H1 (cell line): ENCODE results near the gene FAM204A. TPM values are rescaled to one million over a fixed set of nuclear protein-coding genes. Genes with fewer than 3 reads are reported as not detected.

Experiments
- CTCF ChIA-PET: fragments of 300-600 bp; sonication (Branson Sonifier 250); formaldehyde crosslinking; loops from one replicate; lab custom pipeline; 2021; ENCODE audit not compliant: partially characterized antibody; lab: Charles Lee
- POLR2A ChIA-PET: fragments of 300-600 bp; sonication (Branson Sonifier 250); formaldehyde crosslinking; loops from one replicate; lab custom pipeline; 2021; ENCODE audit warnings: inconsistent platforms; ENCODE audit not compliant: partially characterized antibody; lab: Charles Lee
- DNase-seq, 2 experiments: peaks; one replicate each; pipeline versions ENCODE4 v3.0.0 to v3.0.0-alpha.2; 2010 to 2022; ENCODE audit warnings: low spot score in 2 of 2, low read depth in 1 of 2, mixed read lengths in 1 of 2
- FAIRE-seq: peaks from 2 replicates; lab custom pipeline; 2011; peaks lifted over from hg19 to GRCh38; lab: Jason Lieb, UNC
- H2AFZ ChIP-seq: 2 replicates; pipeline ENCODE4 v1.8.1; 2012; ENCODE audit warnings: low read length, inconsistent platforms
- H2AK5ac ChIP-seq: 2 replicates; pipeline ENCODE4 v1.6.1; 2013; ENCODE audit warnings: low read depth, low read length
- H2BK120ac ChIP-seq: replicated peaks from 2 replicates; pipeline ENCODE3; 2013; ENCODE audit warnings: low read depth, low read length, inconsistent platforms
- H2BK12ac ChIP-seq: 2 replicates; pipeline ENCODE4 v1.6.1; 2013; ENCODE audit warnings: low read depth, low read length
- H2BK15ac ChIP-seq: 2 replicates; pipeline ENCODE4 v1.6.1; 2013; ENCODE audit warnings: low read length
- H2BK20ac ChIP-seq: 2 replicates; pipeline ENCODE4 v1.6.1; 2013; ENCODE audit warnings: low read length
- H2BK5ac ChIP-seq: 2 replicates; pipeline ENCODE4 v1.6.1; 2013; ENCODE audit warnings: low read depth, low read length
- H3K14ac ChIP-seq: 2 replicates; pipeline ENCODE4 v1.6.1; 2013; ENCODE audit warnings: inconsistent platforms; ENCODE audit not compliant: insufficient read length
- H3K18ac ChIP-seq: 2 replicates; pipeline ENCODE4 v1.6.1; 2013; ENCODE audit warnings: low read length; ENCODE audit errors: extremely low read depth
- H3K23ac ChIP-seq: 2 replicates; pipeline ENCODE4 v1.6.1; 2013; ENCODE audit warnings: inconsistent platforms; ENCODE audit not compliant: insufficient read length
- H3K23me2 ChIP-seq: 2 replicates; pipeline ENCODE4 v1.6.1; 2013; ENCODE audit warnings: low read depth, low read length
- H3K27ac ChIP-seq: 2 replicates; pipeline ENCODE4 v1.6.1; 2011; ENCODE audit warnings: low read depth, low read length, inconsistent platforms
- H3K27me3 ChIP-seq, 4 experiments: replicated peaks in 1 of 4; 1 replicate in 1 of 4; 2 replicates in 3 of 4; pipeline versions ENCODE4 v1.6.1 to v1.8.1; 2011 to 2013; ENCODE audit warnings: low read length in 3 of 4, mild to moderate bottlenecking in 3 of 4, inconsistent platforms in 2 of 4, mixed read lengths in 2 of 4, moderate library complexity in 1 of 4; ENCODE audit not compliant: control insufficient read depth in 3 of 4, insufficient read depth in 3 of 4; ENCODE audit errors: extremely low read depth in 1 of 4
- H3K36me3 ChIP-seq, 4 experiments: 2 replicates each; pipeline versions ENCODE4 v1.6.1 to v1.8.1; 2011 to 2013; ENCODE audit warnings: mild to moderate bottlenecking in 4 of 4, low read length in 3 of 4, moderate library complexity in 2 of 4, control low read depth in 1 of 4, inconsistent platforms in 1 of 4; ENCODE audit not compliant: insufficient read depth in 4 of 4, control insufficient read depth in 2 of 4
- H3K4ac ChIP-seq: replicated peaks from 2 replicates; pipeline ENCODE3; 2013; ENCODE audit warnings: low read length, low read depth, mixed read lengths, inconsistent platforms; ENCODE audit not compliant: insufficient read length
- H3K4me1 ChIP-seq, 4 experiments: replicated peaks in 1 of 4; 1 replicate in 1 of 4; 2 replicates in 3 of 4; pipeline versions ENCODE4 v1.6.1 to v1.8.1; 2011 to 2013; ENCODE audit warnings: low read length in 3 of 4, inconsistent platforms in 2 of 4, mixed read lengths in 1 of 4; ENCODE audit not compliant: insufficient read depth in 4 of 4, control insufficient read depth in 3 of 4
- H3K4me2 ChIP-seq, 2 experiments: 2 replicates each; pipeline versions ENCODE4 v1.6.1 to v1.8.1; 2011 to 2013; ENCODE audit warnings: low read depth in 2 of 2, low read length in 2 of 2, control low read depth in 1 of 2, inconsistent platforms in 1 of 2, mild to moderate bottlenecking in 1 of 2; ENCODE audit not compliant: insufficient read depth in 1 of 2
- H3K4me3 ChIP-seq, 4 experiments: fragments of 200-600, 300-600 bp in 1 of 4; sonication (generic), shearing (Covaris generic), sonication (Bioruptor Twin) in 1 of 4; 2 replicates each; pipeline versions ENCODE4 v1.5.1 to v1.8.1; 2011 to 2016; ENCODE audit warnings: low read length in 4 of 4, low read depth in 3 of 4, control low read depth in 2 of 4, inconsistent platforms in 2 of 4, mild to moderate bottlenecking in 2 of 4, mixed read lengths in 1 of 4, moderate library complexity in 1 of 4; ENCODE audit not compliant: insufficient read depth in 2 of 4; ENCODE audit errors: extremely low read depth in 1 of 4
- H3K56ac ChIP-seq: replicated peaks from 2 replicates; pipeline ENCODE3; 2013; ENCODE audit warnings: low read depth, mild to moderate bottlenecking, mixed read lengths, low read length, inconsistent platforms; ENCODE audit not compliant: insufficient read length
- H3K79me1 ChIP-seq: 2 replicates; pipeline ENCODE4 v1.6.1; 2013; ENCODE audit warnings: low read depth, low read length, control low read depth
- H3K79me2 ChIP-seq, 2 experiments: 2 replicates each; pipeline versions ENCODE4 v1.6.1 to v1.8.1; 2012 to 2013; ENCODE audit warnings: low read length in 2 of 2, mild to moderate bottlenecking in 2 of 2, inconsistent platforms in 1 of 2; ENCODE audit not compliant: insufficient read depth in 2 of 2, control insufficient read depth in 1 of 2
- H3K9ac ChIP-seq, 4 experiments: replicated peaks in 1 of 4; 1 replicate in 1 of 4; 2 replicates in 3 of 4; pipeline versions ENCODE4 v1.6.1 to v1.8.1; 2011 to 2013; ENCODE audit warnings: low read depth in 3 of 4, low read length in 3 of 4, control low read depth in 2 of 4, mild to moderate bottlenecking in 2 of 4, moderate library complexity in 2 of 4, inconsistent platforms in 1 of 4; ENCODE audit errors: extremely low read depth in 1 of 4
- H3K9me3 ChIP-seq, 2 experiments: 2 replicates each; pipeline versions ENCODE4 v1.6.1 to v1.8.1; 2012 to 2013; ENCODE audit warnings: mild to moderate bottlenecking in 2 of 2, moderate library complexity in 2 of 2, control low read depth in 1 of 2, inconsistent platforms in 1 of 2, low read depth in 1 of 2, low read length in 1 of 2, mixed read lengths in 1 of 2; ENCODE audit not compliant: insufficient read depth in 2 of 2
- H4K20me1 ChIP-seq, 2 experiments: replicated peaks in 1 of 2; 2 replicates each; pipeline versions ENCODE3 to v1.8.1; 2011 to 2013; ENCODE audit warnings: inconsistent platforms in 2 of 2, low read length in 2 of 2, mild to moderate bottlenecking in 1 of 2; ENCODE audit not compliant: insufficient read depth in 2 of 2, control insufficient read depth in 1 of 2
- H4K5ac ChIP-seq: 2 replicates; pipeline ENCODE4 v1.6.1; 2013; ENCODE audit warnings: low read length, low read depth, mixed read lengths, inconsistent platforms; ENCODE audit not compliant: insufficient read length
- H4K8ac ChIP-seq: 2 replicates; pipeline ENCODE4 v1.8.0; 2013; ENCODE audit warnings: mild to moderate bottlenecking, moderate library complexity, low read length, inconsistent platforms; ENCODE audit not compliant: insufficient read depth; ENCODE audit errors: extremely low read depth
- H4K91ac ChIP-seq: replicated peaks from 2 replicates; pipeline ENCODE3; 2013; ENCODE audit warnings: low read length, mixed read lengths, inconsistent platforms; ENCODE audit not compliant: insufficient read length
- BRCA1 ChIP-seq: IDR thresholded peaks from 2 replicates; pipeline ENCODE4 v1.6.1; 2012; ENCODE audit warnings: low read depth, low read length, improper control_type of control experiment
- CBX5 ChIP-seq: fragments of 300-800, 300-1000 bp; sonication (generic); IDR thresholded peaks from 2 replicates; pipeline ENCODE4 v1.7.1; 2016; ENCODE audit warnings: antibody characterized with exemption, low read length, low read depth
- EP300 ChIP-seq, 2 experiments: IDR thresholded peaks; 1 replicate in 1 of 2; 2 replicates in 1 of 2; pipeline ENCODE4 v1.6.1; 2011 to 2012; ENCODE audit warnings: low read depth in 2 of 2, low read length in 2 of 2, mild to moderate bottlenecking in 2 of 2, borderline replicate concordance in 1 of 2, inconsistent platforms in 1 of 2, moderate library complexity in 1 of 2
- JUN ChIP-seq: IDR thresholded peaks from 2 replicates; pipeline ENCODE4 v1.6.1; 2011; ENCODE audit warnings: low read depth, mild to moderate bottlenecking, improper control_type of control experiment, low read length
- JUND ChIP-seq: IDR thresholded peaks from 2 replicates; pipeline ENCODE4 v1.6.1; 2011; ENCODE audit warnings: mild to moderate bottlenecking, improper control_type of control experiment, low read length
- NANOG ChIP-seq: IDR thresholded peaks from 2 replicates; pipeline ENCODE4 v1.6.1; 2011; ENCODE audit warnings: low read length, low read depth, mild to moderate bottlenecking, inconsistent platforms; ENCODE audit not compliant: insufficient read depth, poor library complexity, severe bottlenecking
- POLR2A ChIP-seq, 2 experiments: IDR thresholded peaks; 1 replicate in 1 of 2; 2 replicates in 1 of 2; pipeline ENCODE4 v1.6.1; 2011; ENCODE audit warnings: low read depth in 2 of 2, low read length in 2 of 2, mild to moderate bottlenecking in 2 of 2; ENCODE audit errors: control extremely low read depth in 1 of 2
- POU5F1 ChIP-seq: IDR thresholded peaks from 2 replicates; pipeline ENCODE4 v1.6.1; 2011; ENCODE audit warnings: low read depth, mild to moderate bottlenecking, low read length, moderate library complexity
- RAD21 ChIP-seq, 2 experiments: IDR thresholded peaks in 1 of 2; conservative IDR thresholded peaks in 1 of 2; 2 replicates each; pipeline ENCODE4 v1.6.1; 2011; ENCODE audit warnings: low read depth in 2 of 2, low read length in 2 of 2, improper control_type of control experiment in 1 of 2, inconsistent platforms in 1 of 2, mild to moderate bottlenecking in 1 of 2, moderate library complexity in 1 of 2
- SAP30 ChIP-seq: fragments of 300-600 bp; sonication (generic); IDR thresholded peaks from 2 replicates; pipeline ENCODE4 v1.7.1; 2012; ENCODE audit warnings: low read length, moderate library complexity, mild to moderate bottlenecking, inconsistent platforms; ENCODE audit not compliant: insufficient read depth, insufficient replicate concordance
- SP2 ChIP-seq: IDR thresholded peaks from 2 replicates; pipeline ENCODE4 v1.6.1; 2012; ENCODE audit warnings: mild to moderate bottlenecking, low read length, inconsistent platforms
- SP4 ChIP-seq: IDR thresholded peaks from 2 replicates; pipeline ENCODE4 v1.6.1; 2012; ENCODE audit warnings: low read length, inconsistent platforms
- SUZ12 ChIP-seq: fragments of 200-600 bp; sonication (generic); IDR thresholded peaks from 2 replicates; pipeline ENCODE4 v1.6.1; 2012; ENCODE audit warnings: mild to moderate bottlenecking, inconsistent platforms, low read length, moderate library complexity, mixed read lengths
- TAF1 ChIP-seq: IDR thresholded peaks from 2 replicates; pipeline ENCODE4 v1.6.1; 2011; ENCODE audit warnings: mild to moderate bottlenecking, low read depth, low read length
- TAF7 ChIP-seq: optimal IDR thresholded peaks from 2 replicates; pipeline ENCODE3; 2011; ENCODE audit warnings: low read depth, mild to moderate bottlenecking, inconsistent platforms, low read length, moderate library complexity, borderline replicate concordance
- TBP ChIP-seq: IDR thresholded peaks from 2 replicates; pipeline ENCODE4 v1.6.1; 2011; ENCODE audit warnings: low read depth, low read length, improper control_type of control experiment
- polyA plus RNA-seq, 7 experiments: library from polyadenylated mRNA; depleted of rRNA in 3 of 7; stranded (reverse) in 5 of 7; unstranded in 2 of 7; fragments of >200 nt in 5 of 7; fragments of 200-250 nt in 2 of 7; gene quantifications; 1 replicate in 5 of 7; 2 replicates in 1 of 7; 4 replicates in 1 of 7; pipeline versions ENCODE4 v1.2.1 to v1.2.3, GENCODE V29; 2011 to 2013; ENCODE audit warnings: missing spikeins in 2 of 7, mixed read lengths in 2 of 7
- total RNA-seq: library from RNA; stranded (reverse); fragmentation: NEBNext Ultra II Directional; extraction: Animal tissue kit (Norgen Biotek cat#: 25700); gene quantifications from 2 replicates; pipeline ENCODE4 v1.2.1, GENCODE V29; 2021

FAM204A gene
- total and polyA plus RNA-seq, 2 of the 8 experiments (the other 6 are each of a cell fraction or from before 2014, with no cell fraction given): 4.9 to 37.4 TPM

DNA sequence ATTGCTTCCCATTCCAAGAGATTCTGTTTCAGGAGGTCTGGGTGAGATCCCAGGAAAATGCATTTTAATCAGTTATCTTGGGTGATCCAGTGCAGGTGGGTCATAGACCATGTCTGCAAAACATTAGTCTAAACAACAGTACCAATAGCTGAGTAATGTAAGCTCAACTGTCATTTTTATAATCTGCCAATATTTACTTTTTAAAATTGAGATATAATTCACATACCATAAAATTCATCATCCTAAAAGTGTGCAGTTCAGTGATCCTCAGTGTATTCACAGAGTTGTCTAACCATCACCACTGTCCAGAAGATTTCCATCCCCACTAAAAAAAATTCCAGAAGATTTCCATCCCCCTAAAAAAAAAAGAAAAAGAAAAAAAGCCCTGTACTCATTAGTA, 51.0 kb downstream of the FAM204A start:
- Histone ChIP-seq H3K79me1 (no peaks in the 10 kb centered on the region), H3K4me1 (peaks cover 1 to 5% (median 3%) of the 10 kb centered on the region in 4 experiments; a peak in 4 of 7 replicates), H3K4me3 (no peak overlapping the region), H3K9ac (no peak overlapping the region), H2BK120ac (no peak overlapping the region), H2BK12ac (no peak overlapping the region), H3K18ac (no peak overlapping the region), H3K36me3 (no peaks in the 10 kb centered on the region), H2AK5ac (no peak overlapping the region), H4K91ac (no peak overlapping the region), H3K4me2 (no peak overlapping the region), H2BK15ac (no peak overlapping the region), H4K5ac (no peak overlapping the region), H2BK20ac (no peak overlapping the region), H3K14ac (no peak overlapping the region), H2BK5ac (no peak overlapping the region), H3K4ac (no peak overlapping the region), H3K23ac (no peak overlapping the region), H3K79me2 (no peaks in the 10 kb centered on the region), H3K27me3 (no peaks in the 10 kb centered on the region), H2AFZ (no peak overlapping the region), H4K8ac (no peak overlapping the region), H3K23me2 (no peaks in the 10 kb centered on the region), H4K20me1 (no peaks in the 10 kb centered on the region), H3K9me3 (no peaks in the 10 kb centered on the region), H3K56ac (no peak overlapping the region), H3K27ac (no peak overlapping the region)
- CTCF ChIA-PET: interaction anchor here (1.0 to 1.9 kb wide), 2 partner anchors 19 to 168 kb away, joined by 3 to 6 read pairs; no protein-coding TSS in a partner anchor
- DNase-seq (no peak), FAIRE-seq (no peak)
- POLR2A ChIA-PET: no interaction called here
- TF ChIP-seq NANOG (no peak), EP300 (IDR thresholded peaks at IDR 0.05; ENCODE audit: borderline replicate concordance in 1 of 2, low read depth in 2 of 2, low read length in 2 of 2) (no peak), POU5F1 (no peak), JUND (no peak), POLR2A (IDR thresholded peaks at IDR 0.05; ENCODE audit: control extremely low read depth in 1 of 2, low read depth in 2 of 2, low read length in 2 of 2) (no peak), TAF1 (no peak), TAF7 (no peak), SP4 (no peak), SAP30 (no peak), TBP (no peak), CBX5 (no peak), JUN (no peak), BRCA1 (no peak), SP2 (no peak), RAD21 (IDR thresholded peaks at IDR 0.05 in 1 of 2, conservative IDR thresholded peaks at IDR 0.05 in 1 of 2; ENCODE audit: low read depth in 2 of 2, low read length in 2 of 2) (no peak), SUZ12 (no peak)
